HEK293T (cell line): ENCODE results near the gene ATP2A2.

Experiments used
- CTCF ChIA-PET: fragments of 350-600 bp; formaldehyde crosslinking; extraction: SDS; loops from one replicate; lab custom pipeline; 2021; ENCODE audit warnings: antibody characterized with exemption, inconsistent platforms; lab: Yijun Ruan, JAX
- POLR2A ChIA-PET: fragments of 350-600 bp; formaldehyde crosslinking; extraction: SDS; loops from one replicate; lab custom pipeline; 2020; ENCODE audit warnings: antibody characterized with exemption, inconsistent platforms; lab: Yijun Ruan, JAX
- DNase-seq: peaks from one replicate; pipeline ENCODE4 v3.0.0; 2012; ENCODE audit warnings: mixed read lengths; ENCODE audit errors: extremely low spot score
- ARNT ChIP-seq: fragments of 450-650 bp; IDR thresholded peaks from 2 replicates; pipeline ENCODE4 v1.6.1; 2017; ENCODE audit warnings: mild to moderate bottlenecking
- BHLHE40 ChIP-seq: fragments of 450-650 bp; IDR thresholded peaks from 2 replicates; pipeline ENCODE4 v1.6.1; 2016; ENCODE audit warnings: mild to moderate bottlenecking, moderate library complexity, borderline replicate concordance
- CTBP1 ChIP-seq: fragments of 450-650 bp; IDR thresholded peaks from 2 replicates; pipeline ENCODE4 v1.6.1; 2016; ENCODE audit warnings: borderline replicate concordance
- ELF4 ChIP-seq: fragments of 450-650 bp; IDR thresholded peaks from 2 replicates; pipeline ENCODE4 v1.6.1; 2017; ENCODE audit warnings: antibody characterized with exemption
- FOXA1 ChIP-seq: fragments of 450-650 bp; IDR thresholded peaks from 2 replicates; pipeline ENCODE4 v1.6.1; 2016; ENCODE audit warnings: mild to moderate bottlenecking
- FOXK2 ChIP-seq: fragments of 450-650 bp; IDR thresholded peaks from 2 replicates; pipeline ENCODE4 v1.6.1; 2016; ENCODE audit warnings: mild to moderate bottlenecking
- FOXM1 ChIP-seq: fragments of 450-650 bp; IDR thresholded peaks from 2 replicates; pipeline ENCODE4 v1.6.1; 2017; ENCODE audit warnings: mild to moderate bottlenecking, borderline replicate concordance
- HDGF ChIP-seq: fragments of 450-650 bp; IDR thresholded peaks from 2 replicates; pipeline ENCODE4 v1.6.1; 2017; ENCODE audit warnings: antibody characterized with exemption, borderline replicate concordance
- L3MBTL2 ChIP-seq: fragments of 450-650 bp; conservative IDR thresholded peaks from 2 replicates; pipeline ENCODE4 v1.6.1; 2016; ENCODE audit warnings: mild to moderate bottlenecking
- LEF1 ChIP-seq: fragments of 450-650 bp; IDR thresholded peaks from 2 replicates; pipeline ENCODE4 v1.6.1; 2017; ENCODE audit warnings: mild to moderate bottlenecking, borderline replicate concordance
- NFRKB ChIP-seq: fragments of 450-650 bp; IDR thresholded peaks from 2 replicates; pipeline ENCODE4 v1.6.1; 2016; ENCODE audit warnings: mild to moderate bottlenecking, moderate library complexity
- PKNOX1 ChIP-seq: fragments of 450-650 bp; IDR thresholded peaks from 2 replicates; pipeline ENCODE4 v1.6.1; 2016
- SP1 ChIP-seq: fragments of 450-650 bp; IDR thresholded peaks from 2 replicates; pipeline ENCODE4 v1.6.1; 2017
- SUZ12 ChIP-seq: fragments of 450-650 bp; IDR thresholded peaks from 2 replicates; pipeline ENCODE4 v1.6.1; 2016; ENCODE audit warnings: mild to moderate bottlenecking
- TARDBP ChIP-seq: fragments of 450-650 bp; IDR thresholded peaks from 2 replicates; pipeline ENCODE4 v1.6.1; 2016
- ZNF384 ChIP-seq: fragments of 450-650 bp; IDR thresholded peaks from 2 replicates; pipeline ENCODE4 v1.6.1; 2016

ATP2A2 gene

GRCh38 chr12:110284597-110284996 lies 3.5 kb downstream of the ATP2A2 start:
- TF ChIP-seq SUZ12: no peak
- no peak for TF ChIP-seq ARNT
- TF ChIP-seq FOXA1: no peak
- no peak for TF ChIP-seq SP1
- TF ChIP-seq HDGF: no peak
- no peak for TF ChIP-seq FOXK2
- no peak for TF ChIP-seq BHLHE40
- TF ChIP-seq CTBP1: no peak
- TF ChIP-seq PKNOX1: no peak
- no peak for TF ChIP-seq TARDBP
- TF ChIP-seq NFRKB: no peak
- TF ChIP-seq LEF1: no peak
- TF ChIP-seq ZNF384: no peak
- TF ChIP-seq ELF4: no peak
- TF ChIP-seq L3MBTL2: no peak
- DNase-seq: no peak
- POLR2A ChIA-PET: interaction anchor here (1.0 kb wide), 1 partner anchor 10 kb away, joined by 4 read pairs; no protein-coding TSS in a partner anchor
- CTCF ChIA-PET: no interaction called here

GRCh38 chr12:110286623-110287022 lies 5.6 kb downstream of the ATP2A2 start:
- ChIA-PET CTCF (no interaction called here), POLR2A (interaction anchor here (0.6 kb wide), 1 partner anchor 9 kb away, joined by 4 read pairs; no protein-coding TSS in a partner anchor)
- DNase-seq: no peak
- no peak for TF ChIP-seq NFRKB
- TF ChIP-seq ZNF384: no peak
- TF ChIP-seq BHLHE40: no peak
- TF ChIP-seq PKNOX1: no peak
- TF ChIP-seq FOXK2: no peak
- TF ChIP-seq FOXA1: no peak
- TF ChIP-seq SUZ12: no peak
- TF ChIP-seq ELF4: no peak

GRCh38 chr12:110287986-110288385 lies 6.9 kb downstream of the ATP2A2 start:
- no peak for DNase-seq
- no peak for TF ChIP-seq CTBP1
- TF ChIP-seq L3MBTL2: no peak
- TF ChIP-seq LEF1: no peak
- no peak for TF ChIP-seq BHLHE40
- no peak for TF ChIP-seq FOXK2
- no peak for TF ChIP-seq ARNT
- no peak for TF ChIP-seq HDGF
- no peak for TF ChIP-seq PKNOX1
- TF ChIP-seq NFRKB: no peak
- no peak for TF ChIP-seq TARDBP
- no peak for TF ChIP-seq FOXA1
- no peak for TF ChIP-seq SUZ12
- no peak for TF ChIP-seq FOXM1
- TF ChIP-seq ZNF384: no peak
- no peak for TF ChIP-seq ELF4
- TF ChIP-seq SP1: no peak
- ChIA-PET POLR2A (interaction anchor here (1.2 kb wide), 1 partner anchor 164 kb away, joined by 4 read pairs; the partner anchor contains the start of gene IFT81), CTCF (no interaction called here)

GRCh38 chr12:110289044-110289710 lies 8.1 kb downstream of the ATP2A2 start:
- ChIA-PET POLR2A (interaction anchor here (1.6 kb wide), 1 partner anchor 9 kb away, joined by 8 read pairs; no protein-coding TSS in a partner anchor), CTCF (no interaction called here)
- no peak for DNase-seq
- TF ChIP-seq NFRKB (no peak), L3MBTL2 (no peak), ELF4 (no peak), TARDBP (no peak), PKNOX1 (peak; percentile 56), HDGF (no peak)

GRCh38 chr12:110289711-110290078 lies 8.6 kb downstream of the ATP2A2 start:
- ChIA-PET POLR2A (interaction anchor here (1.6 kb wide), 1 partner anchor 10 kb away, joined by 8 read pairs; no protein-coding TSS in a partner anchor), CTCF (no interaction called here)
- TF ChIP-seq TARDBP: no peak
- no peak for TF ChIP-seq ZNF384
- TF ChIP-seq BHLHE40: no peak
- no peak for TF ChIP-seq SUZ12
- TF ChIP-seq L3MBTL2: no peak
- no peak for TF ChIP-seq ARNT
- no peak for TF ChIP-seq PKNOX1

More at GRCh38 chr12:110289711-110290078, 8.6 kb downstream of the ATP2A2 start:
- no peak for DNase-seq
